Ishikawa (cell line): ENCODE measurements around the gene ANAPC1.

Experiments used
- CEBPB ChIP-seq: IDR thresholded peaks from 2 replicates; pipeline ENCODE4 v1.6.1; 2012
- CREB1 ChIP-seq: IDR thresholded peaks from 2 replicates; pipeline ENCODE4 v1.6.1; 2012; ENCODE audit warnings: low read depth
- EGR1 ChIP-seq: IDR thresholded peaks from 2 replicates; pipeline ENCODE4 v1.6.1; 2012
- EP300 ChIP-seq: IDR thresholded peaks from 2 replicates; pipeline ENCODE4 v1.6.1; 2012; ENCODE audit warnings: borderline replicate concordance
- FOXM1 ChIP-seq: IDR thresholded peaks from 2 replicates; pipeline ENCODE4 v1.6.1; 2012; ENCODE audit warnings: low read depth, borderline replicate concordance
- NFIC ChIP-seq: IDR thresholded peaks from 2 replicates; pipeline ENCODE4 v1.6.1; 2012
- RAD21 ChIP-seq: IDR thresholded peaks from 2 replicates; pipeline ENCODE4 v1.6.1; 2012; ENCODE audit warnings: low read depth
- TAF1 ChIP-seq: IDR thresholded peaks from 2 replicates; pipeline ENCODE4 v1.6.1; 2012; ENCODE audit warnings: low read depth, mild to moderate bottlenecking
- TCF12 ChIP-seq: IDR thresholded peaks from 2 replicates; pipeline ENCODE4 v1.6.1; 2012; ENCODE audit warnings: low read depth
- TEAD4 ChIP-seq: IDR thresholded peaks from 2 replicates; pipeline ENCODE4 v1.6.1; 2012
- YY1 ChIP-seq: IDR thresholded peaks from 2 replicates; pipeline ENCODE4 v1.6.1; 2012; ENCODE audit warnings: low read depth
- ZBTB7A ChIP-seq: IDR thresholded peaks from 2 replicates; pipeline ENCODE4 v1.6.1; 2012; ENCODE audit warnings: low read depth
- TF ChIP-seq, protein P1 (sequence below): IDR thresholded peaks from 2 replicates; pipeline ENCODE4 v1.6.1; 2012
- TF ChIP-seq, protein P2 (sequence below): IDR thresholded peaks from 2 replicates; pipeline ENCODE4 v1.6.1; 2012
- TF ChIP-seq, protein P3 (sequence below): IDR thresholded peaks from 2 replicates; pipeline ENCODE4 v1.6.1; 2012; ENCODE audit warnings: low read depth, mild to moderate bottlenecking

ANAPC1 gene

DNA sequence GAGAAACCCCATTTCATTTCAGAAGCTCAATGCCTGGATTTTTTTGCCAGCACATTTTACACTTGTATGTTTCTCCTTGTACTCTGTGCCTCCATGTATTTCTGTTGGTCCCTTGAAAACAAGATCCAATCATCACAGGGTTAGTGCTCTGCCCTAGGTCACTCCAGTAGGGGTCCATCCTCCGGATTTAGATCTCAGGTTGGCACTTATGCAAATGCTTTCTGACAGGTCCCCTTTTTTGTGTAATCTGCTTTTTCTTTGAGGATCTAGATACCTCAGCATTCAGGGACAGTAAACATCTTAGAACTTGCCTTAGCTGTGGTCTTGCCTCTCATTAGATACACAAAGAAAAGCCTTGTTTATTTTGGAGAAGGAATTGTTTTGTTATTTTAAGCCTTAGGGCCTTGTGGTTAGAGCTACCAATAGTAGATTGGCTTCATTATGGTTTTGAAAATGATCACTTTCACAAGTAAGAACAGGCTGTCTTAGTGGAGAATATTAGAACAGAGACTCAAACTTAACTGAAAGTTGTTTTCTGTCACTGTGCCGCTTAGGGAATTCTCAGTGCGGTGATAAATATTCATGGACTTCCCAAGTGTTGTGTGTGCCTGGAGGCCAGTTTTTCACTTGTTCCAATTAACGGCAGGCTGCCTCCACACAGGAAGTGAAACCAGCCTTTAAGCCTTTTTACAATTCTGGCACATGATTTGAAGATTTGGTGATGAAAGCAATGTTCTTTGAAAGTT lies 22.2 kb upstream of the ANAPC1 start:
- TF ChIP-seq ZBTB7A (no peak), RAD21 (no peak), TCF12 (no peak), FOXM1 (no peak), TAF1 (no peak), NFIC (no peak), EP300 (no peak), CREB1 (no peak), TEAD4 (no peak), EGR1 (no peak), YY1 (no peak), CEBPB (no peak)
- TF ChIP-seq, protein P1, sequence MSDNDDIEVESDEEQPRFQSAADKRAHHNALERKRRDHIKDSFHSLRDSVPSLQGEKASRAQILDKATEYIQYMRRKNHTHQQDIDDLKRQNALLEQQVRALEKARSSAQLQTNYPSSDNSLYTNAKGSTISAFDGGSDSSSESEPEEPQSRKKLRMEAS, result no peak
- TF ChIP-seq, protein P2, sequence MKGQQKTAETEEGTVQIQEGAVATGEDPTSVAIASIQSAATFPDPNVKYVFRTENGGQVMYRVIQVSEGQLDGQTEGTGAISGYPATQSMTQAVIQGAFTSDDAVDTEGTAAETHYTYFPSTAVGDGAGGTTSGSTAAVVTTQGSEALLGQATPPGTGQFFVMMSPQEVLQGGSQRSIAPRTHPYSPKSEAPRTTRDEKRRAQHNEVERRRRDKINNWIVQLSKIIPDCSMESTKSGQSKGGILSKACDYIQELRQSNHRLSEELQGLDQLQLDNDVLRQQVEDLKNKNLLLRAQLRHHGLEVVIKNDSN, result no peak
- TF ChIP-seq, protein P3, sequence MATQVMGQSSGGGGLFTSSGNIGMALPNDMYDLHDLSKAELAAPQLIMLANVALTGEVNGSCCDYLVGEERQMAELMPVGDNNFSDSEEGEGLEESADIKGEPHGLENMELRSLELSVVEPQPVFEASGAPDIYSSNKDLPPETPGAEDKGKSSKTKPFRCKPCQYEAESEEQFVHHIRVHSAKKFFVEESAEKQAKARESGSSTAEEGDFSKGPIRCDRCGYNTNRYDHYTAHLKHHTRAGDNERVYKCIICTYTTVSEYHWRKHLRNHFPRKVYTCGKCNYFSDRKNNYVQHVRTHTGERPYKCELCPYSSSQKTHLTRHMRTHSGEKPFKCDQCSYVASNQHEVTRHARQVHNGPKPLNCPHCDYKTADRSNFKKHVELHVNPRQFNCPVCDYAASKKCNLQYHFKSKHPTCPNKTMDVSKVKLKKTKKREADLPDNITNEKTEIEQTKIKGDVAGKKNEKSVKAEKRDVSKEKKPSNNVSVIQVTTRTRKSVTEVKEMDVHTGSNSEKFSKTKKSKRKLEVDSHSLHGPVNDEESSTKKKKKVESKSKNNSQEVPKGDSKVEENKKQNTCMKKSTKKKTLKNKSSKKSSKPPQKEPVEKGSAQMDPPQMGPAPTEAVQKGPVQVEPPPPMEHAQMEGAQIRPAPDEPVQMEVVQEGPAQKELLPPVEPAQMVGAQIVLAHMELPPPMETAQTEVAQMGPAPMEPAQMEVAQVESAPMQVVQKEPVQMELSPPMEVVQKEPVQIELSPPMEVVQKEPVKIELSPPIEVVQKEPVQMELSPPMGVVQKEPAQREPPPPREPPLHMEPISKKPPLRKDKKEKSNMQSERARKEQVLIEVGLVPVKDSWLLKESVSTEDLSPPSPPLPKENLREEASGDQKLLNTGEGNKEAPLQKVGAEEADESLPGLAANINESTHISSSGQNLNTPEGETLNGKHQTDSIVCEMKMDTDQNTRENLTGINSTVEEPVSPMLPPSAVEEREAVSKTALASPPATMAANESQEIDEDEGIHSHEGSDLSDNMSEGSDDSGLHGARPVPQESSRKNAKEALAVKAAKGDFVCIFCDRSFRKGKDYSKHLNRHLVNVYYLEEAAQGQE, result no peak

DNA sequence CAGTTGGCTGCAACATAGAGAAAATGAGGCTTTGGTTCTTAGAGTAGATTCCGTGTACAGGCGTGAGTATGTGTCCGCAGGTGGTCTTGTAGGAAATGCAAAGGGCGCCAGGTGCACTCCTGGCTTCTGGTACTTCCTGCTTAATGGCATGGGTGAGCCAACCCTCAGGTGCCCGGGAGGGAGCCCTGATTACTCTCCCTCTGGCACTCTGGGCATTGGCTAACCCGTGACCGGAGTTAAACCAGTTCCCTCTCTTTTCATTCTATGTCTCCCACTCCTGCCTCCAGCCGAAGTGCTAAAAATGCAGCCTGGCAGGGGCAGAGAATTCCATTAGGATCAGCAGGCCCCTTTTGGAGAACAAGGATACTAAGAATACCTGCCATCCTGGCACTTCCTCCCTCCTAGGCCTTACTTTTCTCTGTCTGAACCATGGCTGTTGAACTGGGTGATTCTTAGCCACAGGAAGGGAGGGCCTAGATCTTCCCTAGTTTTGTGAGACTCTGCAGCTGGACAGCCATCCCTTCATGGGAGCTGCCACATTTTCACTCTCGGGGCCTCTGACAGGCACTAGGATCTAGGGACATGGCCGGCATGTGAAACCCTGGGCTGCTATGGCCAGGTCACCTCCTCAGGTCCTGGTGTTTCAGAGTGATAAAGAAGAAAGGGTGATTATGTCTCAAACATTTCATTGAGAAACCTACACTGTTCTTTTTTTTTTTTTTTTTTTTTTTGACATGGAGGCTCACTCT lies 20.9 kb upstream of the ANAPC1 start:
- TF ChIP-seq TEAD4 (no peak), TCF12 (no peak)
- TF ChIP-seq, protein P3, result no peak
- TF ChIP-seq, protein P1, result no peak

DNA sequence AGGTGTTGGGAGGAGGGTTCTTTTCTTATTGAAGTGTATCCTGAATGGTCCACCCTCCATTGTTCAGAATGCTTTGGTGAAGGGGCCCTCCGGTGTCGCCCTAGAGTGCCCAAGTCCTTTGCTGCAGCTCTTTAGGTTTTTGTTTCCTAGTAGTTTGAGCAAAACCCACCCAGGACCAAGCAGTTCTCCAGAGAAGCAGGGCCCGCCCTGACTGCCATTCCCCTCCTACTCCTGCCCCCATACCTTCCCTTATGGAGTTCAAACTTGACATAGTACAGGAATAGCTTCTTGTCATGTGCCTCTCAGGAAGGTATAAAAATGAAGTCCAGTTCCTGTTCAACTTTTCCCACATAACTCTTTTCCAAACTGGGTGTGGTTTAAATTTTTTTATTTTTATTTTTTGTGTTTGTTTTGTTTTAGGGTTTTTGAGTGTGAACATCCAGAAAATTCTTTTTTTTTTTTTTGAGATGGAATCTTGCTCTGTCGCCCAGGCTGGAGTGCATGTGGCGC lies 20.0 kb upstream of the ANAPC1 start:
- TF ChIP-seq, protein P3, result no peak
- TF ChIP-seq CREB1, result no peak
- no peak for TF ChIP-seq RAD21
- TF ChIP-seq, protein P1, result no peak
- TF ChIP-seq, protein P2, result no peak
- no peak for TF ChIP-seq TEAD4
- TF ChIP-seq CEBPB, result no peak
- no peak for TF ChIP-seq TCF12
- TF ChIP-seq FOXM1, result no peak
- TF ChIP-seq EP300, result no peak
- TF ChIP-seq ZBTB7A, result no peak
- TF ChIP-seq TAF1, result no peak
- TF ChIP-seq EGR1, result no peak
- no peak for TF ChIP-seq NFIC
- no peak for TF ChIP-seq YY1

DNA sequence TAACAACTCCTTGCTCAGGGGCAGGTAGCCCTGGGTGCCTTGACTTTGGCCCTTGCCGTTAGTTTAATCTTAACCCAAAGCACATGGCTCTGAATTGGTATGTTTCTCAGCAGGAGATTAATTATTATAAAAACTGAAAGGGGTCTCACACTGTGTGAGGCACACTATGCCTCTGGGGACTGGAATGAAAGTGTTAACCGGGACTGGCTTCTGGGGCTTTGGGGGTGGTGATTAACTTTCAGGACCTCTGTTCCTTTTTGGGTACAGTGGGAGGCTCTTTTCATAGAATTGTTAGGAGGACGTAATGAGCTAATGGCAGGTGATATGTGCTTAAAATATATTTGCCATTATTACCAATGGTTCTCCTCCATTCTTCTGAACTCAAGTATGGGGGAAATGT lies 19.5 kb upstream of the ANAPC1 start:
- TF ChIP-seq EP300 (no peak), TEAD4 (no peak), EGR1 (no peak), CREB1 (no peak), FOXM1 (no peak), YY1 (no peak), TCF12 (no peak), NFIC (no peak), CEBPB (no peak), TAF1 (no peak), RAD21 (no peak), ZBTB7A (no peak)
- TF ChIP-seq, protein P3, result no peak
- TF ChIP-seq, protein P1, result no peak
- TF ChIP-seq, protein P2, result no peak
